Measurements from ENCODE around the gene F7.

Gene F7

GRCh38 chr13:113114511-113115362 lies 9.1 kb downstream of the F7 start:
- Mint-ChIP-seq H3K4me3 (no peak overlapping the region), H3K4me1 (no peaks in the 10 kb centered on the region), H3K9me3 (no peaks in the 10 kb centered on the region), H3K36me3 (no peaks in the 10 kb centered on the region), H3K27me3 (peaks cover 18% of the 10 kb centered on the region), H3K27ac (no peak overlapping the region)
- ATAC-seq, result no peak

GRCh38 chr13:113115363-113116205 lies 10.0 kb downstream of the F7 start:
- Mint-ChIP-seq H3K4me1 (no peaks in the 10 kb centered on the region), H3K9me3 (no peaks in the 10 kb centered on the region), H3K27ac (no peak overlapping the region), H3K27me3 (peaks cover 23% of the 10 kb centered on the region), H3K36me3 (no peaks in the 10 kb centered on the region), H3K4me3 (no peak overlapping the region)
- ATAC-seq, result no peak

GRCh38 chr13:113116206-113116800 lies 10.7 kb downstream of the F7 start:
- Mint-ChIP-seq H3K27me3 (peaks cover 30% of the 10 kb centered on the region), H3K36me3 (no peaks in the 10 kb centered on the region), H3K4me3 (no peak overlapping the region), H3K27ac (no peak overlapping the region), H3K4me1 (no peaks in the 10 kb centered on the region), H3K9me3 (no peaks in the 10 kb centered on the region)
- ATAC-seq, result no peak

- Mint-ChIP-seq H3K27me3 (peaks cover 34% of the 10 kb centered on the region), H3K9me3 (no peaks in the 10 kb centered on the region), H3K4me3 (no peak overlapping the region), H3K4me1 (no peaks in the 10 kb centered on the region), H3K27ac (no peak overlapping the region), H3K36me3 (no peaks in the 10 kb centered on the region)
- no peak for ATAC-seq
Measured at GRCh38 chr13:113116871-113117271, 11.3 kb downstream of the F7 start.

GRCh38 chr13:113117335-113117872 lies 11.8 kb downstream of the F7 start:
- Mint-ChIP-seq H3K36me3 (no peaks in the 10 kb centered on the region), H3K4me3 (no peak overlapping the region), H3K4me1 (no peaks in the 10 kb centered on the region), H3K9me3 (no peaks in the 10 kb centered on the region), H3K27ac (no peak overlapping the region), H3K27me3 (peaks cover 36% of the 10 kb centered on the region)
- no peak for ATAC-seq

GRCh38 chr13:113117911-113118260 lies 12.3 kb downstream of the F7 start:
- H3K27me3 Mint-ChIP-seq, result peaks cover 41% of the 10 kb centered on the region
- no peak for ATAC-seq
- no peaks in the 10 kb centered on the region for H3K9me3 Mint-ChIP-seq
- H3K27ac Mint-ChIP-seq, result no peak overlapping the region
- H3K4me1 Mint-ChIP-seq, result no peaks in the 10 kb centered on the region
- H3K36me3 Mint-ChIP-seq, result no peaks in the 10 kb centered on the region
- H3K4me3 Mint-ChIP-seq, result no peak overlapping the region

GRCh38 chr13:113118261-113119021 lies 12.8 kb downstream of the F7 start:
- Mint-ChIP-seq H3K27me3 (peaks cover 46% of the 10 kb centered on the region), H3K9me3 (no peaks in the 10 kb centered on the region), H3K4me3 (no peak overlapping the region), H3K36me3 (no peaks in the 10 kb centered on the region), H3K27ac (no peak overlapping the region), H3K4me1 (no peaks in the 10 kb centered on the region)
- ATAC-seq, result no peak

- Mint-ChIP-seq H3K36me3 (no peaks in the 10 kb centered on the region), H3K4me1 (no peaks in the 10 kb centered on the region), H3K9me3 (no peaks in the 10 kb centered on the region), H3K4me3 (no peak overlapping the region), H3K27me3 (peaks cover 54% of the 10 kb centered on the region), H3K27ac (no peak overlapping the region)
- no peak for ATAC-seq
Measured at GRCh38 chr13:113119166-113119821, 13.7 kb downstream of the F7 start.

- H3K4me1 Mint-ChIP-seq, result no peaks in the 10 kb centered on the region
- no peak for ATAC-seq
- H3K27me3 Mint-ChIP-seq, result peaks cover 54% of the 10 kb centered on the region
- no peak overlapping the region for H3K4me3 Mint-ChIP-seq
- no peaks in the 10 kb centered on the region for H3K36me3 Mint-ChIP-seq
- H3K9me3 Mint-ChIP-seq, result no peaks in the 10 kb centered on the region
- H3K27ac Mint-ChIP-seq, result no peak overlapping the region
Measured at GRCh38 chr13:113119822-113120189, 14.2 kb downstream of the F7 start.

- no peak for ATAC-seq
- Mint-ChIP-seq H3K27me3 (peaks cover 57% of the 10 kb centered on the region), H3K4me3 (no peak overlapping the region), H3K9me3 (no peaks in the 10 kb centered on the region), H3K27ac (no peak overlapping the region), H3K4me1 (no peaks in the 10 kb centered on the region), H3K36me3 (no peaks in the 10 kb centered on the region)
Measured at GRCh38 chr13:113120300-113121182, 14.9 kb downstream of the F7 start.

- Mint-ChIP-seq H3K9me3 (no peaks in the 10 kb centered on the region), H3K4me1 (no peaks in the 10 kb centered on the region), H3K27me3 (peaks cover 65% of the 10 kb centered on the region), H3K36me3 (no peaks in the 10 kb centered on the region), H3K27ac (no peak overlapping the region), H3K4me3 (no peak overlapping the region)
- ATAC-seq, result no peak
Measured at GRCh38 chr13:113121183-113121927, 15.8 kb downstream of the F7 start.

- Mint-ChIP-seq H3K4me1 (no peaks in the 10 kb centered on the region), H3K27me3 (peaks cover 68% of the 10 kb centered on the region), H3K9me3 (no peaks in the 10 kb centered on the region), H3K36me3 (no peaks in the 10 kb centered on the region), H3K27ac (no peak overlapping the region), H3K4me3 (no peak overlapping the region)
- no peak for ATAC-seq
Measured at GRCh38 chr13:113121928-113122471, 16.4 kb downstream of the F7 start.
